ENCODE results near the gene OR4E1.

- TF ChIP-seq POLR2AphosphoS5 (IDR thresholded peaks at IDR 0.05; ENCODE audit: borderline replicate concordance, low read depth, low read length) (no peak), EZH2 (IDR thresholded peaks at IDR 0.05) (no peak), FOXP2 (optimal IDR thresholded peaks at IDR 0.05; ENCODE audit: control extremely low read depth, extremely low read length, insufficient read depth) (no peak)
These were observed 1.5 kb downstream of the OR4E1 start for GRCh38 chr14:21672116-21672515.

Data from SK-N-MC (cell line).